DMS153 treated with DMSO at 0.1 percent for 48 hours (cell line): ENCODE data around the gene ELAVL4.

Experiments
- DNase-seq: peaks from one replicate; lab custom pipeline; 2025; ENCODE audit not compliant: unreplicated experiment; lab: John Stamatoyannopoulos, UW

Gene ELAVL4

GRCh38 chr1:50246869-50247268 is 138.1 kb downstream of the ELAVL4 start:
- no peak for DNase-seq

- DNase-seq: peak; percentile 40
These were observed 143.0 kb downstream of the ELAVL4 start for GRCh38 chr1:50251702-50252101.

DNA sequence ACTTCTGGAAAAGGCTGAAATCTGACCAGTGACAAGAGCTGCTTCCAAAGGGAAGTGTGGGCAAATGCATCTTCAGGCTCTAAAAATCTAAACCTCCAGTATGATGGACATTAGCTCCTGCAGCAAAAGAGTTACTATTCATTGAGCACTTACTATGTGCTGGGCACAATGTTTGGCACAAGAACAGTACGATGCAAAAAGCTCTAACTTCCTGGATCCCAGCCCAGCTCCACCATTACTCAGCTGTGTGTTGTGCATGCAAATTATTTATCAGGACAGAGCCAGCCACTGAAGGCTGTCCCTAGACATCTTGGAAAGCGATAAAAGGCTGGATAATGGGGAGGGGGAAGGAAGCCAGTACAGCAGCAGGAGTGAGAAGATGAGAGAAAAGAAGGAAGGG is 143.5 kb downstream of the ELAVL4 start:
- no peak for DNase-seq
